GM21717 (cell line): Measurements from ENCODE around the gene NCKAP1.
"Not testable (repeated sequence)": the region's sequence is repeated elsewhere in the genome, so short reads cannot be mapped to it uniquely, and the experiment has no call there.

Experiments
- ATAC-seq: cut with Tn5 transposase; IDR thresholded peaks from one replicate; pipeline ENCODE4 v1.9.1; 2021; ENCODE audit warnings: mild to moderate bottlenecking, moderate library complexity; ENCODE audit not compliant: unreplicated experiment

NCKAP1 gene

DNA sequence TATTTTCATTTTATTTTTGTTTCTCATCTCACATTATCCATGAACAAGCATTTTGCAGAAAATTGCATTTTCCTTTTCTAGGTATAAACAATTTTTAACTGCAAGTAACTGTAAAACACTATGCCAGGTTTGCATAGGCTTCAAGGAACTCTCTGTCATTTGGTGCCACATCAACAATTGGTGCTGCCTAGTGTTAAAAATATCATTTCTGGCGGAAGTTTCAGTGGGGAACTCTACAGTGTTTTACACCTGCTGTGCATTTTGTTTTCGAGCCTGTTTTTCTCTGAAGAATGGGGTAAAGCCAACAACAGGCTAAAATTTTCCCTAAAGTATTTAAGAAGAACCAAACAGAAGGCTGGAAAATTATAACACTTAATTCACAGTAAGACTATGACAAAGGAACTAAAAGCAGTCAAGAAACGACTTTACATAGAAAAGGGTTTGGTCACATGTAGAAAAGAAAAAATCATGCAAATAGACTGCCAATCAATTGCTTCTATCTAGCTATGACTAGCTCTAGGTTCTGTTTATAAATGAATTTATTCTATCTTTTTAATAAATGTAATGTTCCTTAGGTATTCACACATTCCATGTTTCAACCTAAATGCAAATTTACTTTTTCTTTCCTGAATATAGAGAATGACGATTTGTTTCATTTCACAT lies 150.4 kb downstream of the NCKAP1 start:
- no peak for ATAC-seq

GRCh38 chr2:182887093-182887492 lies 151.2 kb downstream of the NCKAP1 start:
- no peak for ATAC-seq

DNA sequence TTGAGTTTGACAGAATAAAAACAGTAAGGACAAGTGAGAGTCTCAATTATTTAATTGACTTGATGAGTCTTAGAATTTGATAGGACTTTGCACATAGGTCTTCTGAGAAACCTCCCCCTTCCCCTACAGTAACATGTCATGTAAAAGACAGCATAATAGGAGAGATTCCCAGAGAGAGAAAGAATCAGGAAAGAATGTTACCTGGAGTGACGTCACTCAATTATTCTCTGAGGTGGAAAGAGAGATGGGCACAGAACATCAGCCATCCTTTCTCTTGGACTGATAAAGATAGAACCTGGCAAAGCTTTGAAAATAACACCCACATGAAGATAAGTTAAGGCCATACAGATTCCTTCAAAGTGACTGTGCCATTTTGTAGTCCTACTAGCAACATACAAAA lies 152.5 kb downstream of the NCKAP1 start:
- no peak for ATAC-seq

GRCh38 chr2:182883451-182883850 lies 154.8 kb downstream of the NCKAP1 start:
- ATAC-seq = no peak

DNA sequence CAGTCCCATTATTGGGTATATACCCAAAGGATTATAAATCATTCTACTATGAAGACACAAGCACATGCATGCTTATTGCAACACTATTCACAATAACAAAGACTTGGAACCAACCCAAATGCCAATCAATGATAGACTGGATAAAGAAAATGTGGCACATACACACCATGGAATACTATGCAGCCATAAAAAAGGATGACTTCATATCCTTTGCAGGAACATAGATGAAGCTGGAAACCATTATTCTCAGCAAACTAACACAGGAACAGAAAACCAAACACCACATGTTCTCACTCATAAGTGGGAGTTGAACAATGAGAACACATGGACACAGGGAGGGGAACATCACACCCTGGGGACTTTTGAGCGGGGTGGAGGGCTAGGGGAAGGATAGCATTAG lies 158.2 kb downstream of the NCKAP1 start:
- ATAC-seq = not testable (repeated sequence)

DNA sequence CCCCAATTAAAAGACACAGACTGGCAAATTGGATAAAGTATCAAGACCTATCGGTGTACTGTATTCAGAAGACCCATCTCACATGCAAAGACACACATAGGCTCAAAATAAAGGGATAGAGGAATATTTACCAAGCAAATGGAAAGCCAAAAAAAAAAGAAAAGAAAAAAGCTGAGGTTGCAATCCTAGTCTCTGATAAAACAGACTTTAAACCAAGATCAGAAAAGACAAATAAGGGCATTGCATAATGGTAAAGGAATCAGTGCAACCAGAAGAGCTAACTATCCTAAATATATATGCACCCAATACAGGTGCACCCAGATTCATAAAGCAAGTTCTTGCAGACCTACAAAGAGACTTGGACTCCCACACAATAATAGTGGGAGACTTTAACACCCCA lies 161.6 kb downstream of the NCKAP1 start:
- not testable (repeated sequence) for ATAC-seq

DNA sequence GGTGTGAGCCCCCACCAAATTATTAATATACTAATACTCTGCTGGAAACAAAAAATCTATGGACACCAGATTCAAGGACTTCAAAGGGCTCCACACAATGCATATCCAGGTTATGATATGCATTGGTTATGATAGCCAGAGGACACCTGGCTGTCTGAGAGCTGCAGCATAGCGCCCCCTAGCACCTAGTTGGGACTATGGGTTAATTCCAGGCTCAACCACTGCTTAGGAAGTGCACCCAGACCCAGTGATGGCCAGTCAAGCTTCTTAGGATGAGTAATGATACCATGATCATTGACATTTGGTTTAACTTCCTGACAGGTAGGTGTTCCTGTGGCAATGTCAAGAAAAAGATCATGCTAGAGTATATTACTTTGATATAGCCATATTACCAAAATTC lies 168.0 kb downstream of the NCKAP1 start:
- ATAC-seq = no peak

- no peak for ATAC-seq
Measured at GRCh38 chr2:182868054-182868796, 170.0 kb downstream of the NCKAP1 start.

- no peak for ATAC-seq
Measured at GRCh38 chr2:182867426-182868053, 170.7 kb downstream of the NCKAP1 start.

DNA sequence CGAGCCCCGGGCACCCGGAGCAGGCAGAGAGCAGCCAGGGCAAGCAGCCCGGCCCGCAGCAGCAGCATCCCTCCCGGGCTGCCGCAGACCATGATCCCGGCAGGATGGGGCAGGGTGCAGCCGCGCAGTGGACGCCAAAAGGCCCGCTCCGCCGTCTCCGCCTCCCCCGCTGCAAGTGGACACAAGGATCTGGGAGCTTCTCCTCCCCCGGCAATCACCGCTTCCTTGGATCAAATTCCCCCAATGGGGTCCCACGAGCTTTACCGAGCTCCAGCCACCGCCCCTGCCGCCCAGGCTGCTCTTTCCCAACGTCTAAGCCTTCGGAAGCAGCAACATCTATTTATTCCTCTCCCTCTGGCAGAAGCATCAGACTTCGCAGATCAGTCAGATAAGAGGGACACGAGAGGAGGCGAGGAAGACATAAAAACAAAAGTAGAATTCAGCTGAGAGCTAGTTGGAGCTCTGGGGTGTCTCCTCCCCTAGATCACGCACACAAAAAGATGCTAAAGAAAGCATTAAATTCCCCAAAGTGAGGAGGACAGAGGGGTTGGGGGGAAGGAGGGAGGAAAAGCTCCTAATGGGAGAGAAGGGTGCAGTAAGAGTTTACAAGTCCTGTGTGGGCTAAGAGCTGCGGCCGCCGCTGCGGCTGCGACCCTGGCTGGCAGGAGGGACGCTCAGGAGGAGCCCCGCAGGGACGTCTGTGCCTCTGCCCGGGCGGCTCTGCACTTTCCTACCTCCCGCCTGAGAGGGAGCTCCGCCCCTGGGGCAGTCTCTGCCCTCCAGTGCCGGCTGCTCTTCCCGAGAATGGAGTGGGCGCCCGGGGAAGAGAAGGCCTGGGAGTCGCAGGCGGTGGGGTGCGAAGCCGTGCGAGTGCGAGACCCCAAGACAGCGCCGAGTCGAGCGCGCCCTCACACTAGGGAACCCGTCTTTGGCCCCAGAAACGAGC lies 171.5 kb downstream of the NCKAP1 start, which contains the start of gene FRZB:
Gene FRZB (minus strand): TSS at position 177 of the 946 bp plus-strand sequence. CDS start 85 bp downstream, at position 92.
- no peak for ATAC-seq

DNA sequence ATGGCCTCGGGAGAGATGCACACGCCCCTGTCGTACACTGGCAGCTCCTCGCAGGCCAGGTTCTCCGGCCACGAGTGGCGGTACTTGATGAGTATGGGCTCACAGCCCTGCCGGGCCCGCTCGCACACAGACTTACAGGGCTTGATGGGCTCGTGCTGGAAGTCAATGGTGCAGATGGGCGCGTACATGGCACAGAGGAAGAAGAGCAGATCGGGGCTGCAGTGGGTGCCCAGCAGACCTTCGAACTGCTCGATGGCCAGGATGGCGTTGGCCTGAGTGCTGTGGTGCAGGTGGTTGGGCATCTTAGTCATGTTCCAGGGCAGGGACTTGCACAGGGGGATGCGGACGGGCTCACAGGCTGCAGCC lies 172.2 kb downstream of the NCKAP1 start:
- ATAC-seq = no peak

DNA sequence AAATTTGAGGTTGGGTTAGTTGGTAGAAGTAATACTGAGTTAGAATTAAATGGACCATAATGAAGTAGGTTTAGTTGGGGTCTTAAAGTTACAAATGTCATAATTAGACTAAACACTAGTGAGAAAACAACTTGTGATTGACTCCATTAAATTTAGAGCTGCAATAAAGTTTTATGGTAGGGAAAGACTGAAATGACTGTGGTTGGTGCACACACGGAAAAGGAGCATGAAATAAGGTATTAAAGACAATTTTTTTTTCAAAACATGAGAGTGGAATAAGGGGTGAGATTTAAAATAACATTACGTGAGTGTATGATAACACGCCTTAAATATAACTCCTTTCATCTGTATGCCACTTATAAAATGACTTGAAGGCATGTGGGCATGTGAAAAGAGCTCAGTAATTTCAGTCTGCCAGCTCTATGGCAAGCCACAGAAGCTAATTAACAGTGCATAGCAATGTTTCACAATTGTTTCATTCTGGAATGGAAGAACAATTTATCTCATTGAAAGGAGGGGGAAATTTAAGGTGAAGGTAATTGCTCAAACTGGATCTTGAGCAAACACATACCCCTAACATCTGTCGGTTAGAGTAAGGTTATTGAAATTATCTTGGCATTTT lies 173.2 kb downstream of the NCKAP1 start:
- no peak for ATAC-seq

GRCh38 chr2:182863642-182864041 lies 174.6 kb downstream of the NCKAP1 start:
- no peak for ATAC-seq

- no peak for ATAC-seq
Measured at GRCh38 chr2:182862091-182862490, 176.2 kb downstream of the NCKAP1 start.

DNA sequence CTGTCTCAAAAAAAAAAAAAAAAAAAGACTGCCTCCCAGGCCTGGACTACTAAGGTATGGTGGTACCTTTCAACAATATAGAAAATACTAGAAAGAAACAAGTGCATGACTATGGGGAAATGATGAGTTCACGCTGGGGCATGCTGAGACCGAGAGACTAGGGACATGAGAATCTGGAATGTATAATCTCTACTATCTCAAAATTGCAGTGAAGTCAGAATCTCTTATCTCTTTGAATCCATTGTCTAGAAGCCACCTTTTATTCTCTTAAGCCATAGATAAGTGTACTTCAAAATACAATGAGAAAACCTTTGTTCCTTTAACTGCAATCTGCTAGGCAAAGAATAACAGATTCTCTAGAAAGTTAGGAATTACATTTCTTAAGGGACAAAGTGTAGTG lies 177.4 kb downstream of the NCKAP1 start:
- no peak for ATAC-seq
